GM19193 (cell line): ENCODE data around the gene C11orf97.

ENCODE experiments used
- POLR2A ChIP-seq: IDR thresholded peaks from 4 replicates; pipeline ENCODE4 v1.6.1; 2011; ENCODE audit not compliant: insufficient read depth, insufficient read length; ENCODE audit errors: extremely low read depth

The C11orf97 gene

GRCh38 chr11:94544646-94545263 lies 32.5 kb downstream of the C11orf97 start:
- TF ChIP-seq POLR2A = no peak

DNA sequence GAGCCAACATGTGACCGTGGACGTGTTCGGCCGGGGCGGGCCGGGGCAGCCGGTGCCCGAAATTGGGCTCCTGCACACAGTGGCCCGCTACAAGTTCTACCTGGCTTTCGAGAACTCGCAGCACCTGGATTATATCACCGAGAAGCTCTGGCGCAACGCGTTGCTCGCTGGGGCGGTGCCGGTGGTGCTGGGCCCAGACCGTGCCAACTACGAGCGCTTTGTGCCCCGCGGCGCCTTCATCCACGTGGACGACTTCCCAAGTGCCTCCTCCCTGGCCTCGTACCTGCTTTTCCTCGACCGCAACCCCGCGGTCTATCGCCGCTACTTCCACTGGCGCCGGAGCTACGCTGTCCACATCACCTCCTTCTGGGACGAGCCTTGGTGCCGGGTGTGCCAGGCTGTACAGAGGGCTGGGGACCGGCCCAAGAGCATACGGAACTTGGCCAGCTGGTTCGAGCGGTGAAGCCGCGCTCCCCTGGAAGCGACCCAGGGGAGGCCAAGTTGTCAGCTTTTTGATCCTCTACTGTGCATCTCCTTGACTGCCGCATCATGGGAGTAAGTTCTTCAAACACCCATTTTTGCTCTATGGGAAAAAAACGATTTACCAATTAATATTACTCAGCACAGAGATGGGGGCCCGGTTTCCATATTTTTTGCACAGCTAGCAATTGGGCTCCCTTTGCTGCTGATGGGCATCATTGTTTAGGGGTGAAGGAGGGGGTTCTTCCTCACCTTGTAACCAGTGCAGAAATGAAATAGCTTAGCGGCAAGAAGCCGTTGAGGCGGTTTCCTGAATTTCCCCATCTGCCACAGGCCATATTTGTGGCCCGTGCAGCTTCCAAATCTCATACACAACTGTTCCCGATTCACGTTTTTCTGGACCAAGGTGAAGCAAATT lies 33.3 kb downstream of the C11orf97 start:
- no peak for TF ChIP-seq POLR2A

- no peak for TF ChIP-seq POLR2A
Measured at GRCh38 chr11:94546162-94546470, 33.9 kb downstream of the C11orf97 start.

GRCh38 chr11:94546886-94547285 lies 34.6 kb downstream of the C11orf97 start:
- TF ChIP-seq POLR2A = no peak

DNA sequence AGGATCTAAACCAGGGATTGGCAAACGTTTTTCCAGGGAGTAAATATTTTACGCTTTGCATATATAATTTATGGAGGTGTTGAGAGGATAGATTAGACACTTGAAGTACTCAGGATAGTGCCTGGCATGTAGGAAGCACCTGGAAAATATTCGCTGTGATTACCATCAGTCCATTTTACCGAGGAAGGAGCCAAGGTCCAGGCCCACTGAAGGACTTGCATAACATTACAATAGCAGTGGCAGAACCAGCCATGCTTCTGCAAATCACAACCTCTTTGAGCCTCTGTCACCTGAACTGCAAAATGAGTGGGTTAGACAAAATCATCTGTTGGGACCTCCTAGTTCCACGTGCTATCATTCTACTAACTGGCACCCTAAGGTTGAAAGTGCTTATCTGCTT lies 36.9 kb downstream of the C11orf97 start:
- TF ChIP-seq POLR2A = no peak

DNA sequence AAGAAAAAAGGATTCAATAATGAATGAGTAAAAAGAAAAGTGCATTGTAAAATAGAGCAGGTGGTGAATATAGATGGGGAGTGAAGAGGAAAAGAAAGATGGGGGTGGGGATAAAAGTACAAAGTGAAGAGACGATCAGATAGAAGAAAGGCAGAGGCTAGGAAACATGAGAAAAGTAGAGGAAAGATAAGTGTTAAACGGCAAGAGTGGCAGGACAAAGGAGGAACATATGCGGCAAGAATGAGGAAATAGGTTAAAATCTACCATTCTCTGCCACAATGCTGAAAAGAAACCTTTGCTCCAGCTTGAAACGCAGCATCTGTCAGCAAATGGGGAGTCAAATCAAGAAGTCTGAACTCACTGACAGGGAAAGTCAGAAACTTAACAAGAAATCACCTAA lies 38.3 kb downstream of the C11orf97 start:
- no peak for TF ChIP-seq POLR2A

DNA sequence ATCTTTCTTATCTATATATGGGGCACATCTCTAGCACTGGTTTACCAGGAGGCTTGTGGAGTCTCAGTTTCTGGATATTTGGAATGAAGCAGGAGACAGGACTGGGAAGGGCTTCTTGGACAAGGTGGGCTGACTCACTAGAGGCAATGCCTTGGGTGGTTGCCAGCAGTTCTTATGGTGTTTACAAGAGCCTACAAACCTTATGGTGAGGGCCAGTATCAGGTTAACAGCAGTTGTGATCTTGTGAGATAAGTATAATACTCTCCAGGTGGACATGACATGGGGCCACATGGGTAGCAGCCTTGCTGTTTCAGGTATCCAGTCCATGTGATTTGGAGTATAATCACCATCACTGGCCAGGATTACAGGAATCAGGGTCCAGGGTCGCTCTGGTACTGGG lies 41.7 kb downstream of the C11orf97 start:
- TF ChIP-seq POLR2A = no peak

GRCh38 chr11:94557421-94557820 lies 45.2 kb downstream of the C11orf97 start:
- TF ChIP-seq POLR2A = no peak

GRCh38 chr11:94557992-94558391 lies 45.7 kb downstream of the C11orf97 start:
- no peak for TF ChIP-seq POLR2A

DNA sequence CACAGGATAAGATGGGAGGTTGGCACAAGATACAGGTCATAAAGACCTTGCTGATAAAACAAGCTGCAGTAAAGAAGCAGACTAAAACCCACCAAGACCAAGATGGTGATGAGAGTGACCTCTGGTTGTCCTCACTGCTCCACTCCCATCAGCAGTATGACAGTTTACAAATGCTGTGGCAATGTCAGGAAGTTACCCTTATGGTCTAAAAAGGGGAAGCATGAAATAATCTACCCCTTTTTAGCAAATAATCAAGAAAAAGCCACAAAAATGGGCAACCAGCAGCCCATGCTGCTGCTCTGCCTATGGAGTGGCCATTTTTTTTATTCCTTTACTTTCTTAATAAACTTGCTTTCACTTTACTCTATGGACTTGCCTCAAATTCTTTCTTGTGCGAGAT lies 46.2 kb downstream of the C11orf97 start:
- TF ChIP-seq POLR2A = no peak

DNA sequence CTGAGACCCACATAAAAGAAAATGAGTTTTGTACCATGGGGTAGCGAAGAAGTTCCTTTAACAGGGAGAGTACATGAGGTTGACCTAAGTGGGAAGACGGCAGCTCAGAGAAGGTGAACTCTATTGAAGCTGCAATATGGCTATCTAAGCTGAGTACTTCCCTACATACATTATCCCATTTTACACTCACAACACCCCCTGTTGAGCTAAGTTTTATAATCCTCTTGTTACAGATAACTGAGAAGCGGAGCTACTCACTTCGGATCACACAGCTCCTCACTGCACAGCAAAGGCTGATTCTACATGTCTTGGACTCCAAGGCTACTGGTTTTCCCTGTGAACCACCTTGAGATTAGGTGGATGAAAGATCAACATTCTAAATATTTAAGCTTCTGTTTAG lies 46.7 kb downstream of the C11orf97 start:
- TF ChIP-seq POLR2A = no peak

DNA sequence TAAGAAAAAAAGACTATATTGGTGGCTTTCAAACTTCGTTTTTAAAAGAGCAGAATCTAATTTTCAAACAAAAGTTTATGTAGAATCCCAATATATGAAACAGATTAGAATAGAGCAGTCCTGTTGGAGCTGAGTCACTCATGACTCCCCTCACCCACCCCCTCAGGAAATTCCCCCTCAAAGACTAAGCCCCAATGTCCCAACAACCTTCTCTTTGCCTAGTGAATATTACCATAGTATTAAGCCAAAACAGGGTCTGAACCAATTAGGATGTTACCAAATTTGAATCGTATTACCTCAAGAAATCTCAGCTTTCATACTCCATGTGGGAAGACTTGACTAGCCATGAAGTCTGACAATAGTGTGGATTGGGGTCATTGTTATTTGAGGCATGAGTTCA lies 47.1 kb downstream of the C11orf97 start:
- TF ChIP-seq POLR2A = no peak

DNA sequence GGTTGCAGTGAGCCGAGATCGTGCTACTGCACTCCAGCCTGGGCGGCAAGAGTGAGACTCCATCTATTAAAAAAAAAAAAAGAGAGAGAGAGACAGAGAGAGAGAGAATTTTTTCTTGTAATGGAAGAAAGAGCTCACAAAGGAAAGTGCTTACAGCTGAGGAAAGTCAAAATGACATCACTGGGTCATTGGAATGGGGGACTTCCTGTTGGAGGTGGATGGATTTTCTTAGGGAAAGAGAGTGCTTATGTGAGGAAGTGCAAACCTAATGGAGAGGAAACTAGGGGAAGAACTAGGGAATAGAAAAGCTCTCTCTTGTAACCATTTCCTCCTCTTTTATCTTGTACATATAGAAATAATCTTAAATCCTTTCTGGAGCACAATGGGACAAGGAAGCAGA lies 48.6 kb downstream of the C11orf97 start:
- no peak for TF ChIP-seq POLR2A

DNA sequence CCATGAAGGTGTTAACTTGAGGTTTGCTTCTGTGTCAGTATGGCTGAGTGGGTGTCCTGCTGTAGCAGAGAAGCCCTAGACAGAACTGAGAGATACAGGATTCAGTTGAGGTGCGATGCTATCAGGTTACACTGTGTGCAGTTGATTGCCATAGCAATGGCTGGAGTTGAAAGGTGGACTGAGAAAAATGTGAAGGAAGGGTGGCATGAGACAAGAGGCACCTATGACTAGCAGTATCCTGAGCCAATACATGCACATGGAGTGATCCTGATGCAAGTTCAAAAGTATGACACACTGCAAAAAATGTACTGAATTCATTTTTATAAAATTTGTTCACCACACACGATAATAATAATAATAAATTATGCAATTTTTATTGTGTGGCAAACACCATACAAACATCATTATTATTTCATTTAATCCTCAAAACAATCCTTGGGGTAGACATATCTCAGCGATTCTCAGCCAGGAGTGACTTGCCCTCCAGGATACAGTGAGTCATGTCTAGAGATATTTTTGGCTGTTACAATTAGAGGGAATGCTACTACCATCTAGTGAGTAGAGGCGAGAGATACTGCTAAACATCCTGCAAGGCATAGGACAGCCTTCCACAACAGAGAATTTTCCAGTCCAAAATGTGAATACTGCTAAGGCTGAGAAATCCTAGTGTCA lies 51.1 kb downstream of the C11orf97 start:
- no peak for TF ChIP-seq POLR2A

GRCh38 chr11:94563848-94564467 lies 51.7 kb downstream of the C11orf97 start:
- TF ChIP-seq POLR2A = no peak

GRCh38 chr11:94567181-94567670 lies 55.0 kb downstream of the C11orf97 start, which contains the start of gene PIWIL4:
Gene PIWIL4, plus strand, starts transcription at chr11:94567368. Its CDS starts 151 bp downstream, at chr11:94567519.
- TF ChIP-seq POLR2A = no peak

GRCh38 chr11:94568200-94568599 lies 55.9 kb downstream of the C11orf97 start:
- no peak for TF ChIP-seq POLR2A
